ENCODE data around the gene GDF11.

Gene GDF11

DNA sequence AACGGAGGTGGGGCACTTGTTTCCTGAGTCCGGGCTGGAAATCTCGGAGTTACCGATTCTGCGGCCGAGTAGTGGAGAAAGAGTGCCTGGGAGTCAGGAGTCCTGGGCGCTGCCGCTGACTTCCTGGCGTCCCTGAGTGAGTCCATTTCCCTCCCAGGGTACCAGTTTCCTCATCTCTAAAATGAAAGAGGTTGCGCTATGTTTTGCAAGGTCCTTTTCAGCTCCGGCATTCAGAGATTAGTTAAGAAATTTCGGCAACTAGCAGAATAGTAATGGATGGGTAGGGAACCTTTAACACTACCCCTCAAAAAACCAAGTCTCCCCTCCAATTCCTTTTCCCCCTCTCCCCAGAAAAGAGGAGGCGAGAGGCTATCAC, 26.4 kb upstream of the GDF11 start:
- no peaks in the 10 kb centered on the region for H3K9me3 ChIP-seq (ENCODE audit: insufficient read depth, low read length)
- peaks cover 15% of the 10 kb centered on the region for H3K27me3 ChIP-seq (ENCODE audit: insufficient read depth, insufficient read length)
- peak overlapping the region; percentile 75 for H3K4me3 ChIP-seq (ENCODE audit: insufficient read length, low read depth)
- H3K36me3 ChIP-seq (ENCODE audit: insufficient read depth, insufficient read length, low read length) = peaks cover 17% of the 10 kb centered on the region
- no peak for DNase-seq (ENCODE audit: low read depth, low spot score)
- H3K9ac ChIP-seq (ENCODE audit: insufficient read length, low read depth) = peak overlapping the region; percentile 90
- H3K4me1 ChIP-seq (ENCODE audit: insufficient read depth, insufficient read length) = peaks cover 14% of the 10 kb centered on the region
- TF ChIP-seq SUZ12 (IDR thresholded peaks at IDR 0.05; ENCODE audit: extremely low read depth, insufficient read depth, insufficient read length) (no peak), YY1 (IDR thresholded peaks at IDR 0.05; ENCODE audit: insufficient read depth, insufficient read length) (no peak), ZNF274 (IDR thresholded peaks at IDR 0.05; ENCODE audit: low read depth, low read length) (no peak)

DNA sequence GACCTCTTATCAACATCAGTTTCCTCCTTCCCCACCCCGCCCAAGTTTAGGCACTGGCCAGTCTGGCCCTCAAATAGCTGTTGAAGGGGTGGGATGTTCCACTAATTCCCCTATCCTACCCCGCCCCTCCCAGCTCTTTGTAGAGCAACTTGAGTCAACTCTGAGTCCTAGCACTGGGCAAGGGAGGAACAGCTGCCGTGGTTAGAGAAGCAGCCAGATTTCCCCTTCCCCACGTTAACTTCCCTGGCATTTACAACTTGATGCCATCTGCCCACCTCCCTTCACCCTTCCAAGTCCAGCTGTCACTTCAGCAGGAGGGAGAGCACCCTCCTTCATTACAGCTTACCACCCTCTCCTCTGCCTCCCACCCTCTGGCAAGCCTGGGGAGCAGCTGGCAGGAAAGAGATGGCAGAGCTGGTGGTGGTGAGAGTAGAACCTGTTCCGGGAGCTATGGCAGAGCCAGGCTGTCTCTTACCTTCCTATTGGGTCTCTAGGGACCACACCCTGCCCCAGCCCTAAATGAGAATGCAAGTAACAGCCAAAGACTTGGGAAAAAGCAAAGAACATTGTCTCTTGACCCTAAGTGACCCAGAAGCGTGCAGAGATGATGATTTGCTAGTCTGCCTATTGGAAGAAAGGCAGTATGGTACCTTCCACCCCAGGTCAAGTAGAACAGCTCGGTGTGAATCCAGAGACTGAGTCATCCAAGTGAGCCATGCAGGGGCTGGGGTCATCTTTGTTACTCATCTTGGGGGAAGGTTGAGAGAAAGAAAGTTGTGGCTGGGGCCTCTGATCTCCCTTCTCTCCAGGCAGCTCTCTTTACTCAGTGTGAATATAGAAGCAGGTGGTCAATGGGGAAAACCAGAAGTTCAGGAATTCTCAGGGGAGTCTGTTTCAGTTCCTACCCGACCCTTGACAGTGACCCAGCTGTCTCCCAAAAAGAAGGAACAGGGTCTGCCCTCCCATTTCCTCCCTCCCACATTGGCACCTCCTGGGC, 25.6 kb upstream of the GDF11 start:
- Histone ChIP-seq H3K4me3 (ENCODE audit: insufficient read length, low read depth) (peak overlapping the region; percentile 75), H3K27me3 (ENCODE audit: insufficient read depth, insufficient read length) (peaks cover 9% of the 10 kb centered on the region), H3K9me3 (ENCODE audit: insufficient read depth, low read length) (no peaks in the 10 kb centered on the region), H3K9ac (ENCODE audit: insufficient read length, low read depth) (peak overlapping the region; percentile 90), H3K36me3 (ENCODE audit: insufficient read depth, insufficient read length, low read length) (peaks cover 17% of the 10 kb centered on the region), H3K4me1 (ENCODE audit: insufficient read depth, insufficient read length) (peaks cover 14% of the 10 kb centered on the region)
- DNase-seq (ENCODE audit: low read depth, low spot score) = no peak
- TF ChIP-seq YY1 (IDR thresholded peaks at IDR 0.05; ENCODE audit: insufficient read depth, insufficient read length) = no peak
- no peak for TF ChIP-seq ZNF274 (IDR thresholded peaks at IDR 0.05; ENCODE audit: low read depth, low read length)
- no peak for TF ChIP-seq SUZ12 (IDR thresholded peaks at IDR 0.05; ENCODE audit: extremely low read depth, insufficient read depth, insufficient read length)

DNA sequence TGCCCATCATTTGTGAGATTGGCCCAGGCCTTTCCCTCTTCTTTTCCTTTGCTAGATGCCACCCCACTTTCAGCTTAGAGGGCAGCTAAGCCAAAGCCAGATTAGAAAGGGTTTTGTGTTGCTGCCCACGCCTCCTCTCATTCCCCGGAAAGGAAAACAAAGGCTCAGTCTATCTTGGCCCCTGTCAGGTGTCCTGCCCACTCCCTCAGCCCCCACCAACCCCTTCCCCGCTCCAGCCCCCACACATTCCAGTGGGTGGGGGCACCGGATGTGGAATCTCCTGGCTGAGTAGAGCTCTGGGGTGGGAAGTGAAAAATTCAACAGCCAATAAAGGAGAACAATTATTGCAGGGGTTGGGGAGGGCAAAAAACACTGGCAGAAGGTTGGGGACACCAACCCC, 24.9 kb upstream of the GDF11 start:
- H3K9ac ChIP-seq (ENCODE audit: insufficient read length, low read depth) = peak overlapping the region; percentile 90

DNA sequence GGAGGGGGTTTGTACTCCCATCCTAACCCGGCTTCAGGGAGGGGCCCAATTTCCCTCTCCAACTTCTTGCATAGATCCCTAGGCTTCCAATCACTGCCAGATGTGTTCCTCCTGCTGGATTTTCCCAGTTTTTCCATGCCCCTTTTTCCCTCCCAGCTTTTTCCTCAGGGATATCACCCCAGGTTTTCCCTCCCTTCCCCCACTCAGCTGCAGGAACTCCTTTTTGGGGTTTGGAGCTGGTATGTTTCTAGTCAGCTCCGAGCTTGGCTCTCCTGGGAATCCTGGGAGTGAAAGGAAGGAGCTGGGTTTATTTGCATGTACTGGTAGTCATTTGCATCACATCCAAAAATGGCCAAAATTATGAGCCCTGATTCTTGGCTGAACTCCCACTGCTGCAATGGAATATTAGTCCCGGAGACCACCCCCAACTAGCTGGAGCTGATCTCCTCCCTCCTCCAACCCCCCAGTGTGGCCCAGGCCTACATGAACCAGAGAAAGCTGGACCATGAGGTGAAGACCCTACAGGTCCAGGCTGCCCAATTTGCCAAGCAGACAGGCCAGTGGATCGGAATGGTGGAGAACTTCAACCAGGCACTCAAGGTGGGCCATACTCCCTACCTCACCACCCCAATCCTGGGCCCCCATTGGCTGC, 24.2 kb upstream of the GDF11 start:
- no peaks in the 10 kb centered on the region for H3K27me3 ChIP-seq (ENCODE audit: insufficient read depth, insufficient read length)
- H3K9ac ChIP-seq (ENCODE audit: insufficient read length, low read depth) = peak overlapping the region; percentile 47
- H3K36me3 ChIP-seq (ENCODE audit: insufficient read depth, insufficient read length, low read length) = peaks cover 27% of the 10 kb centered on the region
- peaks cover 14% of the 10 kb centered on the region for H3K4me1 ChIP-seq (ENCODE audit: insufficient read depth, insufficient read length)
- TF ChIP-seq SUZ12 (IDR thresholded peaks at IDR 0.05; ENCODE audit: extremely low read depth, insufficient read depth, insufficient read length) (no peak), ZNF274 (IDR thresholded peaks at IDR 0.05; ENCODE audit: low read depth, low read length) (no peak), YY1 (IDR thresholded peaks at IDR 0.05; ENCODE audit: insufficient read depth, insufficient read length) (no peak)
- DNase-seq (ENCODE audit: low read depth, low spot score) = no peak
- H3K9me3 ChIP-seq (ENCODE audit: insufficient read depth, low read length) = no peaks in the 10 kb centered on the region
- no peak overlapping the region for H3K4me3 ChIP-seq (ENCODE audit: insufficient read length, low read depth)

More for the DNA sequence above, 24.9 kb upstream of the GDF11 start:
- TF ChIP-seq YY1 (IDR thresholded peaks at IDR 0.05; ENCODE audit: insufficient read depth, insufficient read length) (no peak), ZNF274 (IDR thresholded peaks at IDR 0.05; ENCODE audit: low read depth, low read length) (no peak), SUZ12 (IDR thresholded peaks at IDR 0.05; ENCODE audit: extremely low read depth, insufficient read depth, insufficient read length) (no peak)
- H3K4me1 ChIP-seq (ENCODE audit: insufficient read depth, insufficient read length) = peaks cover 14% of the 10 kb centered on the region
- peaks cover 19% of the 10 kb centered on the region for H3K36me3 ChIP-seq (ENCODE audit: insufficient read depth, insufficient read length, low read length)
- H3K9me3 ChIP-seq (ENCODE audit: insufficient read depth, low read length) = no peaks in the 10 kb centered on the region
- no peak for DNase-seq (ENCODE audit: low read depth, low spot score)
- H3K27me3 ChIP-seq (ENCODE audit: insufficient read depth, insufficient read length) = peaks cover 2% of the 10 kb centered on the region
- peak overlapping the region; percentile 75 for H3K4me3 ChIP-seq (ENCODE audit: insufficient read length, low read depth)

DNA sequence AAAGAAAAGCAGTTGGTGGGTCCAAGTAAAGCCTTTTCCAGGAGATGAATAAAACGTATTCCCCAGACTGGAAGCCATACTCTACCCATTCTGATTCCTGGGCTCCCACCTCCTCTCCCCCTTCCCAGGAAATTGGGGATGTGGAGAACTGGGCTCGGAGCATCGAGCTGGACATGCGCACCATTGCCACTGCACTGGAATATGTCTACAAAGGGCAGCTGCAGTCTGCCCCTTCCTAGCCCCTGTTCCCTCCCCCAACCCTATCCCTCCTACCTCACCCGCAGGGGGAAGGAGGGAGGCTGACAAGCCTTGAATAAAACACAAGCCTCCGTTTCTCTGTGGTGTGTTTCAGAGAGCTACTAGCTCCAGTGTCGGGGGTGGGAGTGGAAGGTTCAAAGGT, 23.6 kb upstream of the GDF11 start:
- TF ChIP-seq YY1 (IDR thresholded peaks at IDR 0.05; ENCODE audit: insufficient read depth, insufficient read length) (no peak), SUZ12 (IDR thresholded peaks at IDR 0.05; ENCODE audit: extremely low read depth, insufficient read depth, insufficient read length) (no peak), ZNF274 (IDR thresholded peaks at IDR 0.05; ENCODE audit: low read depth, low read length) (no peak)
- H3K4me3 ChIP-seq (ENCODE audit: insufficient read length, low read depth) = no peak overlapping the region
- H3K27me3 ChIP-seq (ENCODE audit: insufficient read depth, insufficient read length) = no peaks in the 10 kb centered on the region
- DNase-seq (ENCODE audit: low read depth, low spot score) = no peak
- no peaks in the 10 kb centered on the region for H3K9me3 ChIP-seq (ENCODE audit: insufficient read depth, low read length)
- H3K36me3 ChIP-seq (ENCODE audit: insufficient read depth, insufficient read length, low read length) = peaks cover 33% of the 10 kb centered on the region
- H3K4me1 ChIP-seq (ENCODE audit: insufficient read depth, insufficient read length) = peaks cover 18% of the 10 kb centered on the region
- H3K9ac ChIP-seq (ENCODE audit: insufficient read length, low read depth) = no peak overlapping the region

DNA sequence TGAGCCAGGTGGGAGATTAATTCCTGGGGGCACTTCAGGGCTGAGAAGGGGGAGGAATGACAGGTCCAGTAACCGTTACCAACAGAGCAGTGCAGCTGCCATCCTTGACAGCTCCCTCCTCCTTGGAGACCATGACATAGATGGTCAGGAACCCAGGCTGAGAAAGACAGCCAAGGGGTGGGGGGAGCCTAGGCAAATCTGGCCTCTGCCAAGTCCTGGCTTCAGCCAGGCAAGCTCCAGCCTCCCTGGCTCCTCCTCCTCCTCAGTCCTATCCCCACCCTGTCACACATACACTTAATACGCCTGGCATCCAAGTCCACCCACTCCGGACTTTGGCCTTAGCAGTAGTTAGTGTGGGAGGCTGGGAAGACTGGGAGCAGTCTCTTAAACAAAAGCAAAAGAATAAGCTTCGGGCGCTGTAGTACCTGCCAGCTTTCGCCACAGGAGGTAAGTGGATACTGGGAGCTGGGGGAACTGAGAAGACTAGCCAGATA, 22.8 kb upstream of the GDF11 start, which contains the start of gene RDH5:
Gene RDH5 (plus strand): TSS at position 323 of the 494 bp plus-strand sequence. CDS start 792 bp downstream, outside the sequence.
- Histone ChIP-seq H3K4me3 (ENCODE audit: insufficient read length, low read depth) (no peak within 1 kb of the TSS), H3K4me1 (ENCODE audit: insufficient read depth, insufficient read length) (peaks cover 18% of the 10 kb centered on the region), H3K36me3 (ENCODE audit: insufficient read depth, insufficient read length, low read length) (peaks cover 40% of the 10 kb centered on the region)

More for the DNA sequence above, 22.8 kb upstream of the GDF11 start, which contains the start of gene RDH5:
- DNase-seq (ENCODE audit: low read depth, low spot score) = no peak
- TF ChIP-seq ZNF274 (IDR thresholded peaks at IDR 0.05; ENCODE audit: low read depth, low read length) = no peak
- TF ChIP-seq SUZ12 (IDR thresholded peaks at IDR 0.05; ENCODE audit: extremely low read depth, insufficient read depth, insufficient read length) = no peak
- TF ChIP-seq YY1 (IDR thresholded peaks at IDR 0.05; ENCODE audit: insufficient read depth, insufficient read length) = no peak
- Histone ChIP-seq H3K9me3 (ENCODE audit: insufficient read depth, low read length) (no peaks in the 10 kb centered on the region), H3K27me3 (ENCODE audit: insufficient read depth, insufficient read length) (no peaks in the 10 kb centered on the region), H3K9ac (ENCODE audit: insufficient read length, low read depth) (peak within 1 kb of the TSS; percentile 13)
